H1 (cell line): ENCODE measurements around the gene NKG7. TPM values are rescaled to one million over a fixed set of nuclear protein-coding genes. Genes with fewer than 3 reads are reported as not detected.

ENCODE experiments used
- CTCF ChIA-PET: fragments of 300-600 bp; sonication (Branson Sonifier 250); formaldehyde crosslinking; loops from one replicate; lab custom pipeline; 2021; ENCODE audit not compliant: partially characterized antibody; lab: Charles Lee
- POLR2A ChIA-PET: fragments of 300-600 bp; sonication (Branson Sonifier 250); formaldehyde crosslinking; loops from one replicate; lab custom pipeline; 2021; ENCODE audit warnings: inconsistent platforms; ENCODE audit not compliant: partially characterized antibody; lab: Charles Lee
- DNase-seq, 2 experiments: peaks; one replicate each; pipeline versions ENCODE4 v3.0.0 to v3.0.0-alpha.2; 2010 to 2022; ENCODE audit warnings: low spot score in 2 of 2, low read depth in 1 of 2, mixed read lengths in 1 of 2
- FAIRE-seq: peaks from 2 replicates; lab custom pipeline; 2011; peaks lifted over from hg19 to GRCh38; lab: Jason Lieb, UNC
- H2AFZ ChIP-seq: 2 replicates; pipeline ENCODE4 v1.8.1; 2012; ENCODE audit warnings: low read length, inconsistent platforms
- H2AK5ac ChIP-seq: 2 replicates; pipeline ENCODE4 v1.6.1; 2013; ENCODE audit warnings: low read depth, low read length
- H2BK120ac ChIP-seq: replicated peaks from 2 replicates; pipeline ENCODE3; 2013; ENCODE audit warnings: low read depth, low read length, inconsistent platforms
- H2BK12ac ChIP-seq: 2 replicates; pipeline ENCODE4 v1.6.1; 2013; ENCODE audit warnings: low read depth, low read length
- H2BK15ac ChIP-seq: 2 replicates; pipeline ENCODE4 v1.6.1; 2013; ENCODE audit warnings: low read length
- H2BK20ac ChIP-seq: 2 replicates; pipeline ENCODE4 v1.6.1; 2013; ENCODE audit warnings: low read length
- H2BK5ac ChIP-seq: 2 replicates; pipeline ENCODE4 v1.6.1; 2013; ENCODE audit warnings: low read depth, low read length
- H3K14ac ChIP-seq: 2 replicates; pipeline ENCODE4 v1.6.1; 2013; ENCODE audit warnings: inconsistent platforms; ENCODE audit not compliant: insufficient read length
- H3K18ac ChIP-seq: 2 replicates; pipeline ENCODE4 v1.6.1; 2013; ENCODE audit warnings: low read length; ENCODE audit errors: extremely low read depth
- H3K23ac ChIP-seq: 2 replicates; pipeline ENCODE4 v1.6.1; 2013; ENCODE audit warnings: inconsistent platforms; ENCODE audit not compliant: insufficient read length
- H3K23me2 ChIP-seq: 2 replicates; pipeline ENCODE4 v1.6.1; 2013; ENCODE audit warnings: low read depth, low read length
- H3K27ac ChIP-seq: 2 replicates; pipeline ENCODE4 v1.6.1; 2011; ENCODE audit warnings: low read depth, low read length, inconsistent platforms
- H3K27me3 ChIP-seq, 4 experiments: replicated peaks in 1 of 4; 1 replicate in 1 of 4; 2 replicates in 3 of 4; pipeline versions ENCODE4 v1.6.1 to v1.8.1; 2011 to 2013; ENCODE audit warnings: low read length in 3 of 4, mild to moderate bottlenecking in 3 of 4, inconsistent platforms in 2 of 4, mixed read lengths in 2 of 4, moderate library complexity in 1 of 4; ENCODE audit not compliant: control insufficient read depth in 3 of 4, insufficient read depth in 3 of 4; ENCODE audit errors: extremely low read depth in 1 of 4
- H3K36me3 ChIP-seq, 4 experiments: 2 replicates each; pipeline versions ENCODE4 v1.6.1 to v1.8.1; 2011 to 2013; ENCODE audit warnings: mild to moderate bottlenecking in 4 of 4, low read length in 3 of 4, moderate library complexity in 2 of 4, control low read depth in 1 of 4, inconsistent platforms in 1 of 4; ENCODE audit not compliant: insufficient read depth in 4 of 4, control insufficient read depth in 2 of 4
- H3K4ac ChIP-seq: replicated peaks from 2 replicates; pipeline ENCODE3; 2013; ENCODE audit warnings: low read length, low read depth, mixed read lengths, inconsistent platforms; ENCODE audit not compliant: insufficient read length
- H3K4me1 ChIP-seq, 4 experiments: replicated peaks in 1 of 4; 1 replicate in 1 of 4; 2 replicates in 3 of 4; pipeline versions ENCODE4 v1.6.1 to v1.8.1; 2011 to 2013; ENCODE audit warnings: low read length in 3 of 4, inconsistent platforms in 2 of 4, mixed read lengths in 1 of 4; ENCODE audit not compliant: insufficient read depth in 4 of 4, control insufficient read depth in 3 of 4
- H3K4me2 ChIP-seq, 2 experiments: 2 replicates each; pipeline versions ENCODE4 v1.6.1 to v1.8.1; 2011 to 2013; ENCODE audit warnings: low read depth in 2 of 2, low read length in 2 of 2, control low read depth in 1 of 2, inconsistent platforms in 1 of 2, mild to moderate bottlenecking in 1 of 2; ENCODE audit not compliant: insufficient read depth in 1 of 2
- H3K4me3 ChIP-seq, 4 experiments: fragments of 200-600, 300-600 bp in 1 of 4; sonication (generic), shearing (Covaris generic), sonication (Bioruptor Twin) in 1 of 4; 2 replicates each; pipeline versions ENCODE4 v1.5.1 to v1.8.1; 2011 to 2016; ENCODE audit warnings: low read length in 4 of 4, low read depth in 3 of 4, control low read depth in 2 of 4, inconsistent platforms in 2 of 4, mild to moderate bottlenecking in 2 of 4, mixed read lengths in 1 of 4, moderate library complexity in 1 of 4; ENCODE audit not compliant: insufficient read depth in 2 of 4; ENCODE audit errors: extremely low read depth in 1 of 4
- H3K56ac ChIP-seq: replicated peaks from 2 replicates; pipeline ENCODE3; 2013; ENCODE audit warnings: low read depth, mild to moderate bottlenecking, mixed read lengths, low read length, inconsistent platforms; ENCODE audit not compliant: insufficient read length
- H3K79me1 ChIP-seq: 2 replicates; pipeline ENCODE4 v1.6.1; 2013; ENCODE audit warnings: low read depth, low read length, control low read depth
- H3K79me2 ChIP-seq, 2 experiments: 2 replicates each; pipeline versions ENCODE4 v1.6.1 to v1.8.1; 2012 to 2013; ENCODE audit warnings: low read length in 2 of 2, mild to moderate bottlenecking in 2 of 2, inconsistent platforms in 1 of 2; ENCODE audit not compliant: insufficient read depth in 2 of 2, control insufficient read depth in 1 of 2
- H3K9ac ChIP-seq, 4 experiments: replicated peaks in 1 of 4; 1 replicate in 1 of 4; 2 replicates in 3 of 4; pipeline versions ENCODE4 v1.6.1 to v1.8.1; 2011 to 2013; ENCODE audit warnings: low read depth in 3 of 4, low read length in 3 of 4, control low read depth in 2 of 4, mild to moderate bottlenecking in 2 of 4, moderate library complexity in 2 of 4, inconsistent platforms in 1 of 4; ENCODE audit errors: extremely low read depth in 1 of 4
- H3K9me3 ChIP-seq, 2 experiments: 2 replicates each; pipeline versions ENCODE4 v1.6.1 to v1.8.1; 2012 to 2013; ENCODE audit warnings: mild to moderate bottlenecking in 2 of 2, moderate library complexity in 2 of 2, control low read depth in 1 of 2, inconsistent platforms in 1 of 2, low read depth in 1 of 2, low read length in 1 of 2, mixed read lengths in 1 of 2; ENCODE audit not compliant: insufficient read depth in 2 of 2
- H4K20me1 ChIP-seq, 2 experiments: replicated peaks in 1 of 2; 2 replicates each; pipeline versions ENCODE3 to v1.8.1; 2011 to 2013; ENCODE audit warnings: inconsistent platforms in 2 of 2, low read length in 2 of 2, mild to moderate bottlenecking in 1 of 2; ENCODE audit not compliant: insufficient read depth in 2 of 2, control insufficient read depth in 1 of 2
- H4K5ac ChIP-seq: 2 replicates; pipeline ENCODE4 v1.6.1; 2013; ENCODE audit warnings: low read length, low read depth, mixed read lengths, inconsistent platforms; ENCODE audit not compliant: insufficient read length
- H4K8ac ChIP-seq: 2 replicates; pipeline ENCODE4 v1.8.0; 2013; ENCODE audit warnings: mild to moderate bottlenecking, moderate library complexity, low read length, inconsistent platforms; ENCODE audit not compliant: insufficient read depth; ENCODE audit errors: extremely low read depth
- H4K91ac ChIP-seq: replicated peaks from 2 replicates; pipeline ENCODE3; 2013; ENCODE audit warnings: low read length, mixed read lengths, inconsistent platforms; ENCODE audit not compliant: insufficient read length
- HDAC6 ChIP-seq: IDR thresholded peaks from one replicate; pipeline ENCODE4 v1.7.1; 2012; ENCODE audit warnings: low read depth, mild to moderate bottlenecking, inconsistent platforms, low read length, moderate library complexity
- KDM5A ChIP-seq: fragments of 200-600 bp; IDR thresholded peaks from 2 replicates; pipeline ENCODE4 v1.7.1; 2012; ENCODE audit warnings: mild to moderate bottlenecking, low read length, inconsistent platforms, mixed read lengths
- POLR2A ChIP-seq, 2 experiments: IDR thresholded peaks; 1 replicate in 1 of 2; 2 replicates in 1 of 2; pipeline ENCODE4 v1.6.1; 2011; ENCODE audit warnings: low read depth in 2 of 2, low read length in 2 of 2, mild to moderate bottlenecking in 2 of 2; ENCODE audit errors: control extremely low read depth in 1 of 2
- POLR2AphosphoS5 ChIP-seq: IDR thresholded peaks from 2 replicates; pipeline ENCODE4 v1.6.1; 2011; ENCODE audit warnings: low read depth, low read length
- RBBP5 ChIP-seq: IDR thresholded peaks from 2 replicates; pipeline ENCODE4 v1.7.1; 2012; ENCODE audit warnings: low read depth, mild to moderate bottlenecking, inconsistent platforms, low read length, moderate library complexity, borderline replicate concordance
- SIX5 ChIP-seq: IDR thresholded peaks from 2 replicates; pipeline ENCODE4 v1.6.1; 2011; ENCODE audit warnings: mild to moderate bottlenecking, low read depth, low read length
- SP2 ChIP-seq: IDR thresholded peaks from 2 replicates; pipeline ENCODE4 v1.6.1; 2012; ENCODE audit warnings: mild to moderate bottlenecking, low read length, inconsistent platforms
- SUZ12 ChIP-seq: fragments of 200-600 bp; sonication (generic); IDR thresholded peaks from 2 replicates; pipeline ENCODE4 v1.6.1; 2012; ENCODE audit warnings: mild to moderate bottlenecking, inconsistent platforms, low read length, moderate library complexity, mixed read lengths
- WGBS, 2 experiments: shearing (Covaris generic) in 1 of 2; methylation state at CpG; one replicate each; pipeline versions ENCODE4 v1.1.6 to v1.1.7; 2013 to 2015; ENCODE audit warnings: low lambda C conversion rate in 2 of 2, mixed read lengths in 2 of 2, inconsistent platforms in 1 of 2, low coverage in 1 of 2, missing lambda C conversion rate in 1 of 2; ENCODE audit not compliant: insufficient replicate concordance in 2 of 2, insufficient coverage in 1 of 2, insufficient read length in 1 of 2; ENCODE audit errors: extremely low coverage in 1 of 2, missing lambda C conversion rate in 1 of 2; 5-methylcytosine and 5-hydroxymethylcytosine counted together
- polyA plus RNA-seq, 7 experiments: library from polyadenylated mRNA; depleted of rRNA in 3 of 7; stranded (reverse) in 5 of 7; unstranded in 2 of 7; fragments of >200 nt in 5 of 7; fragments of 200-250 nt in 2 of 7; gene quantifications; 1 replicate in 5 of 7; 2 replicates in 1 of 7; 4 replicates in 1 of 7; pipeline versions ENCODE4 v1.2.1 to v1.2.3, GENCODE V29; 2011 to 2013; ENCODE audit warnings: missing spikeins in 2 of 7, mixed read lengths in 2 of 7
- total RNA-seq: library from RNA; stranded (reverse); fragmentation: NEBNext Ultra II Directional; extraction: Animal tissue kit (Norgen Biotek cat#: 25700); gene quantifications from 2 replicates; pipeline ENCODE4 v1.2.1, GENCODE V29; 2021
- TF ChIP-seq, protein P1 (sequence below): IDR thresholded peaks from 2 replicates; pipeline ENCODE4 v1.6.1; 2012; ENCODE audit warnings: low read length, inconsistent platforms
- TF ChIP-seq, protein P2 (sequence below): IDR thresholded peaks from 2 replicates; pipeline ENCODE4 v1.6.1; 2012; ENCODE audit warnings: inconsistent platforms

The NKG7 gene
- total and polyA plus RNA-seq, 2 of the 8 experiments (the other 6 are each of a cell fraction or from before 2014, with no cell fraction given), result not detected

DNA sequence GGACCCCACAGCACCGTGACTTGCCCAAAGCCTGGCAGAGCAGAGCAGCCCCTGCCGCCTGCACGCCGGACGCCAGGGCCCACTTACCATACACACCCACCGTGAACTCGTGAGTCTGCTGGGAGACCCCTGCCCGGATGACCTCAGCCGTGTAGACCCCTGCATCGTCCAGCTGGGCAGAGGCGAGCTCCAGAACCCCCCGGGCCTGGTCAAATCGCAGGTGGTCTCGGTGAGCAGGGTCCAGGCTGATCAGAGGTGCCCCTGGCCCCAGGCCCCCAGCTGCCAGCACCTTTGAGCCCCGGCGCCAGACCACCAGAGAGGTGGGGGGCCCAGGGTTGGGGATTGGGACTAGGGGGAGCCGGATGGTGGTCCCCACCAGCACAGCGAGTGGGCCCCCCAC lies 31.4 kb downstream of the NKG7 start:
- peaks cover 0 to 20% (median 16%) of the 10 kb centered on the region in 4 experiments; a peak in 6 of 7 replicates for H3K4me1 ChIP-seq
- H3K56ac ChIP-seq, result no peak overlapping the region
- H2AFZ ChIP-seq, result no peak overlapping the region
- H4K8ac ChIP-seq, result no peak overlapping the region; the same call in 1 of the 2 replicates
- H2BK20ac ChIP-seq, result no peak overlapping the region
- no peak overlapping the region for H3K23ac ChIP-seq
- no peak overlapping the region for H4K5ac ChIP-seq
- ChIA-PET POLR2A (interaction anchor here (0.8 to 3.9 kb wide), 9 partner anchors 8 to 49 kb away, joined by 3 to 19 read pairs (median 7); partner anchors contain the start of genes C19orf84 and ETFB), CTCF (interaction anchor here (0.6 to 4.9 kb wide), 11 partner anchors 10 to 97 kb away, joined by 3 to 42 read pairs (median 4); partner anchors contain the start of gene CLDND2)
- no peaks in the 10 kb centered on the region for H3K9me3 ChIP-seq
- no peak overlapping the region for H3K4ac ChIP-seq
- no peaks in the 10 kb centered on the region for H4K20me1 ChIP-seq
- no peak overlapping the region; the same call in 1 of the 2 replicates for H2BK5ac ChIP-seq
- H2AK5ac ChIP-seq, result no peak overlapping the region
- H3K27me3 ChIP-seq, result peaks cover 0 to 18% (median 11%) of the 10 kb centered on the region in 4 experiments; a peak in 5 of 7 replicates
- H3K14ac ChIP-seq, result no peak overlapping the region
- peaks cover 13% of the 10 kb centered on the region for H3K23me2 ChIP-seq
- H2BK120ac ChIP-seq, result no peak overlapping the region
- FAIRE-seq, result no peak
- H3K79me2 ChIP-seq, result no peaks in the 10 kb centered on the region
- no peaks in the 10 kb centered on the region; a peak in 1 of 8 replicates for H3K36me3 ChIP-seq
- H4K91ac ChIP-seq, result peak overlapping the region; percentile 80
- no peaks in the 10 kb centered on the region for H3K79me1 ChIP-seq
- H2BK15ac ChIP-seq, result 0 out of 2 replicates have a peak overlapping the region, but pooled peaks have one; percentile 29
- no peak overlapping the region for H3K9ac ChIP-seq
- peak overlapping the region; percentile 9; the same call in 1 of the 2 replicates for H3K18ac ChIP-seq
- WGBS, 2 experiments, result 88% methylated on average over 17 of the region's 18 CpGs; no CpG with 5 or more reads in 1 of the 2 experiments
- DNase-seq, result no peak
- H3K4me3 ChIP-seq, result peak overlapping the region in 1 of 4 experiments; percentile 72; a peak in 2 of 8 replicates
- peak overlapping the region; percentile 17; the same call in 1 of the 2 replicates for H2BK12ac ChIP-seq
- peak overlapping the region; percentile 65 to 83 for H3K4me2 ChIP-seq
- H3K27ac ChIP-seq, result no peak overlapping the region
- TF ChIP-seq, protein P1, sequence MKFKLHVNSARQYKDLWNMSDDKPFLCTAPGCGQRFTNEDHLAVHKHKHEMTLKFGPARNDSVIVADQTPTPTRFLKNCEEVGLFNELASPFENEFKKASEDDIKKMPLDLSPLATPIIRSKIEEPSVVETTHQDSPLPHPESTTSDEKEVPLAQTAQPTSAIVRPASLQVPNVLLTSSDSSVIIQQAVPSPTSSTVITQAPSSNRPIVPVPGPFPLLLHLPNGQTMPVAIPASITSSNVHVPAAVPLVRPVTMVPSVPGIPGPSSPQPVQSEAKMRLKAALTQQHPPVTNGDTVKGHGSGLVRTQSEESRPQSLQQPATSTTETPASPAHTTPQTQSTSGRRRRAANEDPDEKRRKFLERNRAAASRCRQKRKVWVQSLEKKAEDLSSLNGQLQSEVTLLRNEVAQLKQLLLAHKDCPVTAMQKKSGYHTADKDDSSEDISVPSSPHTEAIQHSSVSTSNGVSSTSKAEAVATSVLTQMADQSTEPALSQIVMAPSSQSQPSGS, result no peak
- no peak for TF ChIP-seq SIX5
- no peak for TF ChIP-seq POLR2AphosphoS5
- TF ChIP-seq SUZ12, result no peak
- TF ChIP-seq, protein P2, sequence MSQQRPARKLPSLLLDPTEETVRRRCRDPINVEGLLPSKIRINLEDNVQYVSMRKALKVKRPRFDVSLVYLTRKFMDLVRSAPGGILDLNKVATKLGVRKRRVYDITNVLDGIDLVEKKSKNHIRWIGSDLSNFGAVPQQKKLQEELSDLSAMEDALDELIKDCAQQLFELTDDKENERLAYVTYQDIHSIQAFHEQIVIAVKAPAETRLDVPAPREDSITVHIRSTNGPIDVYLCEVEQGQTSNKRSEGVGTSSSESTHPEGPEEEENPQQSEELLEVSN, result no peak
- no peak for TF ChIP-seq SP2
- no peak for TF ChIP-seq KDM5A
- no peak for TF ChIP-seq RBBP5
- no peak for TF ChIP-seq HDAC6
- TF ChIP-seq POLR2A (IDR thresholded peaks at IDR 0.05; ENCODE audit: control extremely low read depth in 1 of 2, low read depth in 2 of 2, low read length in 2 of 2), result no peak
